ENCODE results near the gene DNASE2. TPM values are rescaled to one million over a fixed set of nuclear protein-coding genes. Genes with fewer than 3 reads are reported as not detected.

Gene DNASE2
- polyA plus RNA-seq, 1 donor (not counting 4 experiments of a cell fraction or from before 2014, with no cell fraction given) = 23.5 TPM

- Histone ChIP-seq H3K9me1 (ENCODE audit: control insufficient read depth, extremely low read depth, insufficient read depth, low read length) (no peaks in the 10 kb centered on the region), H3K79me2 (ENCODE audit: control insufficient read depth, insufficient read depth, low read length) (no peaks in the 10 kb centered on the region), H3K27me3 (ENCODE audit: control insufficient read depth, extremely low read depth, insufficient read depth, low read length) (peaks cover 54% of the 10 kb centered on the region), H2AFZ (ENCODE audit: control insufficient read depth, low read length) (no peak overlapping the region), H3K27ac (ENCODE audit: control insufficient read depth, insufficient read depth, low read length) (no peak overlapping the region), H3K9ac (ENCODE audit: control insufficient read depth, extremely low read depth, insufficient read depth, low read length) (no peak overlapping the region), H4K20me1 (ENCODE audit: control insufficient read depth, extremely low read depth, insufficient read depth, low read length) (no peaks in the 10 kb centered on the region), H3K4me1 (ENCODE audit: control insufficient read depth, extremely low read depth, insufficient read depth, low read length) (peaks cover 18% of the 10 kb centered on the region), H3K36me3 (ENCODE audit: control insufficient read depth in 2 of 2, extremely low read depth in 1 of 2, insufficient read depth in 2 of 2, low read length in 2 of 2) (no peaks in the 10 kb centered on the region), H3K4me2 (ENCODE audit: control insufficient read depth, extremely low read depth, insufficient read depth, low read depth, low read length) (peak overlapping the region; percentile 66), H3K4me3 (ENCODE audit: control insufficient read depth in 2 of 3, extremely low read depth in 1 of 3, insufficient read depth in 2 of 3, low read depth in 1 of 3, low read length in 3 of 3) (peak overlapping the region in 1 of 3 experiments; percentile 45), H3K9me3 (ENCODE audit: control insufficient read depth, low read depth, low read length) (no peaks in the 10 kb centered on the region)
- dilution Hi-C loops (cut with MboI; ENCODE audit: extremely low pct_ligation_motif_present, low sequenced_read_pairs) = no loop called here
- TF ChIP-seq, protein P1, sequence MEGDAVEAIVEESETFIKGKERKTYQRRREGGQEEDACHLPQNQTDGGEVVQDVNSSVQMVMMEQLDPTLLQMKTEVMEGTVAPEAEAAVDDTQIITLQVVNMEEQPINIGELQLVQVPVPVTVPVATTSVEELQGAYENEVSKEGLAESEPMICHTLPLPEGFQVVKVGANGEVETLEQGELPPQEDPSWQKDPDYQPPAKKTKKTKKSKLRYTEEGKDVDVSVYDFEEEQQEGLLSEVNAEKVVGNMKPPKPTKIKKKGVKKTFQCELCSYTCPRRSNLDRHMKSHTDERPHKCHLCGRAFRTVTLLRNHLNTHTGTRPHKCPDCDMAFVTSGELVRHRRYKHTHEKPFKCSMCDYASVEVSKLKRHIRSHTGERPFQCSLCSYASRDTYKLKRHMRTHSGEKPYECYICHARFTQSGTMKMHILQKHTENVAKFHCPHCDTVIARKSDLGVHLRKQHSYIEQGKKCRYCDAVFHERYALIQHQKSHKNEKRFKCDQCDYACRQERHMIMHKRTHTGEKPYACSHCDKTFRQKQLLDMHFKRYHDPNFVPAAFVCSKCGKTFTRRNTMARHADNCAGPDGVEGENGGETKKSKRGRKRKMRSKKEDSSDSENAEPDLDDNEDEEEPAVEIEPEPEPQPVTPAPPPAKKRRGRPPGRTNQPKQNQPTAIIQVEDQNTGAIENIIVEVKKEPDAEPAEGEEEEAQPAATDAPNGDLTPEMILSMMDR (optimal IDR thresholded peaks at IDR 0.05 in 1 of 3, IDR thresholded peaks at IDR 0.05 in 1 of 3, conservative IDR thresholded peaks at IDR 0.05 in 1 of 3; ENCODE audit: extremely low read depth in 1 of 3, insufficient read depth in 2 of 3, low read length in 3 of 3) = no peak
- TF ChIP-seq EZH2 (IDR thresholded peaks at IDR 0.05; ENCODE audit: low read length) = no peak
- no peak for DNase-seq (ENCODE audit: low read depth, low spot score)
- no peak for FAIRE-seq
Observed at GRCh38 chr19:12833418-12833737, 47.9 kb downstream of the DNASE2 start.

DNA sequence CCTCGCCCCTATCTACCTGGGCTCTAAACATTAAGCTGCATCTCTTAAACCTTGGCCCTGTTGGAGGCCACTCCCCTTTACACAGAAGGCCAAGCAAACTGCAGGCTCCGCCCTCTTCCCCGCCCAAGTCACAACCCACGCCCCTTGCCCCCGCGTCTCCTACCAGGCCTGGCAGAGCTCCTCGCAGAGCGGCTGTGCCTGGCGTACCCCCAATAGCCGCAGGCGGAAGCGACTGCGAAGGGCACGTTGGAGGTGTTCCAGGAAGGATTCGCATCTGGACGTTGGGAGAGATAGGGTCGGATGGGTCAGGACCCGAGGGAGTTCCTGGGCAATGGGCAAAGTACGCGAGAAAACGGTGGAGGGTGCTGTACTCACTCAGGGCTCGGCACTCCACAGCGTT is 52.8 kb downstream of the DNASE2 start:
- H3K4me1 ChIP-seq (ENCODE audit: control insufficient read depth, extremely low read depth, insufficient read depth, low read length) = peaks cover 8% of the 10 kb centered on the region

More for the DNA sequence above, 52.8 kb downstream of the DNASE2 start:
- Histone ChIP-seq H3K4me3 (ENCODE audit: control insufficient read depth in 2 of 3, extremely low read depth in 1 of 3, insufficient read depth in 2 of 3, low read depth in 1 of 3, low read length in 3 of 3) (no peak overlapping the region), H4K20me1 (ENCODE audit: control insufficient read depth, extremely low read depth, insufficient read depth, low read length) (no peaks in the 10 kb centered on the region), H3K27me3 (ENCODE audit: control insufficient read depth, extremely low read depth, insufficient read depth, low read length) (peaks cover 16% of the 10 kb centered on the region), H3K79me2 (ENCODE audit: control insufficient read depth, insufficient read depth, low read length) (no peaks in the 10 kb centered on the region), H3K9ac (ENCODE audit: control insufficient read depth, extremely low read depth, insufficient read depth, low read length) (no peak overlapping the region), H2AFZ (ENCODE audit: control insufficient read depth, low read length) (no peak overlapping the region), H3K4me2 (ENCODE audit: control insufficient read depth, extremely low read depth, insufficient read depth, low read depth, low read length) (peak overlapping the region; percentile 27), H3K36me3 (ENCODE audit: control insufficient read depth in 2 of 2, extremely low read depth in 1 of 2, insufficient read depth in 2 of 2, low read length in 2 of 2) (no peaks in the 10 kb centered on the region), H3K9me1 (ENCODE audit: control insufficient read depth, extremely low read depth, insufficient read depth, low read length) (no peaks in the 10 kb centered on the region), H3K9me3 (ENCODE audit: control insufficient read depth, low read depth, low read length) (no peaks in the 10 kb centered on the region), H3K27ac (ENCODE audit: control insufficient read depth, insufficient read depth, low read length) (no peak overlapping the region)
- no peak for DNase-seq (ENCODE audit: low read depth, low spot score)
- no peak for FAIRE-seq
- TF ChIP-seq, protein P1 (optimal IDR thresholded peaks at IDR 0.05 in 1 of 3, IDR thresholded peaks at IDR 0.05 in 1 of 3, conservative IDR thresholded peaks at IDR 0.05 in 1 of 3; ENCODE audit: extremely low read depth in 1 of 3, insufficient read depth in 2 of 3, low read length in 3 of 3) = no peak
- TF ChIP-seq EZH2 (IDR thresholded peaks at IDR 0.05; ENCODE audit: low read length) = no peak
- dilution Hi-C loops (cut with MboI; ENCODE audit: extremely low pct_ligation_motif_present, low sequenced_read_pairs) = no loop called here
